HG02840 (cell line): ENCODE results near the gene PEX6.

ENCODE experiments used
- ATAC-seq: cut with Tn5 transposase; IDR thresholded peaks from one replicate; pipeline ENCODE4 v1.9.1; 2021; ENCODE audit warnings: mild to moderate bottlenecking, moderate library complexity, moderate number of reproducible peaks; ENCODE audit not compliant: unreplicated experiment, low FRiP score

PEX6 gene

DNA sequence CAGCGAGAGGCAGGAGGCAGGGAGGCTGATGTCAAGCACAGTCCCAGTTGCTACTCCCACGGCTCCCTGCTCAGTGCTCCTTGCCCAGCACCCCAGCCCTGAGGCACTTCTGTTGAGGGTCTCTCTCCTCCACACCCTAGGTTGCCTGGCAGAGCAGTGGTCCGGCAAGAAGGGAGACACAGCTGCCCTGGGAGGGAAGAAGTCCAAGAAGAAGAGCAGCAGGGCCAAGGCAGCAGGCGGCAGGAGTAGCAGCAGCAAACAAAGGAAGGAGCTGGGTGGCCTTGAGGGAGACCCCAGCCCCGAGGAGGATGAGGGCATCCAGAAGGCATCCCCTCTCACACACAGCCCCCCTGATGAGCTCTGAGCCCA is 40.6 kb downstream of the PEX6 start:
- ATAC-seq = no peak

DNA sequence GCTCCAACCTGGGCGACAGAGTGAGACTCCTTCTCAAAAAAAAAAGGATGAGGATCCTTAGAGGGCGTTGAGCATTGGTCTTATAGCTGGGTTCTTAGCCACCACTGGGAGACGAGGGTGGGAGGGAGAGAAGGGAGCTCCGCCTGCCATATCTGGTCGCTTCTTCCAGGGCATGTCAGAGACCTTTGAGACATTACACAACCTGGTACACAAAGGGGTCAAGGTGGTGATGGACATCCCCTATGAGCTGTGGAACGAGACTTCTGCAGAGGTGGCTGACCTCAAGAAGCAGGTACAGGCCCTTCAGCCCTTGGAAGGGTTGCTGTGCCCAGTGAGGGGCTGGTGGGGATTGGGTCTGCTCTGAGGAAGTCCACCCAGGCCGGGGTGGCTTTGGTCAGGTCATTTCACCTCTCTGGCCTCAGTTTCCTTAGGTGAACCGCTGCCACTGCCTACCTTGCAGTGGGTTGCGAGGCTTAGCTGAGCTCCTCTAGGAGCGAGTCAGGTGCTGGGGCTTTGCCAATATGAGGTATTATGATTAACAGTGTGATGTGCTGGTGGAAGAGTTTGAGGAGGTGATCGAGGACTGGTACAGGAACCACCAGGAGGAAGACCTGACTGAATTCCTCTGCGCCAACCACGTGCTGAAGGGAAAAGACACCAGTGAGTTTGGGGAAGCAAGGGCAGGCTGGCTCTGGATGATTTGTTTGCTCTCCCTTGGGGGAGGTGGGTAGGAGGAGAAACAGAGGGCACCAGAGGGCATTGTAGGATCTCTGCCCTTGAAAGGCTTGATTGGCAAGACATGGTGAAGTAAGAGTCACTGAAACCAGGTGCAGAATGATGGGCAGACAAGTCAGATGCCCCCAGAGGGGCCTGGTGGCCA is 41.2 kb downstream of the PEX6 start:
- ATAC-seq = no peak

- no peak for ATAC-seq
Observed at GRCh38 chr6:42936398-42936797, 42.6 kb downstream of the PEX6 start.

- no peak for ATAC-seq
Observed at GRCh38 chr6:42935322-42935721, 43.7 kb downstream of the PEX6 start.

DNA sequence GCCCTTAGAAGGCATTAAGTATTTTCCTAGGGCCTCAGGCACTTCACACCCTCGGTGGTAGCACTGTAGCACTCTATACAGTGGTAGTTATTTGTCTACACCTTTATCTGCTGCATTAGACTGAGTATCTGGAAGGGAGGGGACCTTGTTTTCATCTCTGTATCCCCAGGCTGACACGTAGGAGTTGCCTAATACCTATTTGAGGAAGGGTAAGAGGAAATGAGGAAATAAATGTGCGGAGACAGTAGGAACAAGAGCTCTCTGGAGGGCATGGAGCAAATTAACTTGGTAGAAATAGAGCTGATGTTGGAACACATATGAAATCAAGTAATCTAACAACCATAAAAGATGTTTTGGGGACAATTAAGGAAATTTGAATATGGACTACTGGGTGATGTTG is 45.8 kb downstream of the PEX6 start:
- no peak for ATAC-seq

DNA sequence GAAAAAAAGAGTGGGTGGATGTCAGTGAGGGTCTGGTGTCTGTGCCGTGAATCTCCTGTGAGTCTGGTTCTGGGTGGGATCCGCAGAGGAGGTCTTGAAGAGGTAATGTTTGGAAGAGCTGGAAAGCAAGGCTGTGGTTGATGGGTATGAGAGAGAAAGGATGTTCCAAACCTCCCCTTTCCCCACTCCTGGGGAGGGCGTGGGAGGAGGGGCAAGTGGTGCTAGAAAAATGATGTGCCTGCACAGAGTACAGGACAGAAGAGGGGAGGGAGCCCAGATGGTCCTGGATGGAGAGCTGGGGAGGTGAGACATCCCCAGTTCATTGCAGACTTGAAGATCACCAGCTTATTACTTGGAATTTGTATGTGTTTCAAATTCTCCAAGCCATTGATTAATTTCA is 46.6 kb downstream of the PEX6 start:
- ATAC-seq = no peak

DNA sequence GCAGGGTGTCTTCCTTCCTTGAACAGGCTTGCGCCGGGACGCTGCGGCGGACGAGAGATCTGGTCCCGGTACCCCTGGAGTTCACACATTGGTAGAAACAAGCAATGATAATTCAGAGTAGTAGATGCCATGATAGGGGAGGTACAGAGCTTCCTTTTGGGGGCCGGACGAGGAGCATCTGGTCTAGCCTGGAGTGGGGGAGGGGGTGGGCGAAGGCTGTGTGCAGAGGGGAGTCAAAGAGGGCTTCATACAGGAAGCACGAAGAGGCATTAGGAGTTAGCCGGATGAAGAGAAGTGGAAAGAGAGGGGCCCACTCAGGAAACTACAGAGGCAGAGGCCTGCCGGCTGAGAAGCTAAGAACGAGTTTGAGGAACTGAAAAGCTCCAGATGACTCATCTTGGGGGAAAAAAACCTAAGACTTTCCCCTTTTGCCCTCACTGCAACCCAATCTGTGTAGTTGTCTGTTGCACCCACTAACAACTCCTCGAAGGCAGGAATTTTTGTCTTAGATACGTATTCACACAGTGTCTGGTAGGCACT is 49.1 kb downstream of the PEX6 start:
- ATAC-seq = peak; percentile 47

DNA sequence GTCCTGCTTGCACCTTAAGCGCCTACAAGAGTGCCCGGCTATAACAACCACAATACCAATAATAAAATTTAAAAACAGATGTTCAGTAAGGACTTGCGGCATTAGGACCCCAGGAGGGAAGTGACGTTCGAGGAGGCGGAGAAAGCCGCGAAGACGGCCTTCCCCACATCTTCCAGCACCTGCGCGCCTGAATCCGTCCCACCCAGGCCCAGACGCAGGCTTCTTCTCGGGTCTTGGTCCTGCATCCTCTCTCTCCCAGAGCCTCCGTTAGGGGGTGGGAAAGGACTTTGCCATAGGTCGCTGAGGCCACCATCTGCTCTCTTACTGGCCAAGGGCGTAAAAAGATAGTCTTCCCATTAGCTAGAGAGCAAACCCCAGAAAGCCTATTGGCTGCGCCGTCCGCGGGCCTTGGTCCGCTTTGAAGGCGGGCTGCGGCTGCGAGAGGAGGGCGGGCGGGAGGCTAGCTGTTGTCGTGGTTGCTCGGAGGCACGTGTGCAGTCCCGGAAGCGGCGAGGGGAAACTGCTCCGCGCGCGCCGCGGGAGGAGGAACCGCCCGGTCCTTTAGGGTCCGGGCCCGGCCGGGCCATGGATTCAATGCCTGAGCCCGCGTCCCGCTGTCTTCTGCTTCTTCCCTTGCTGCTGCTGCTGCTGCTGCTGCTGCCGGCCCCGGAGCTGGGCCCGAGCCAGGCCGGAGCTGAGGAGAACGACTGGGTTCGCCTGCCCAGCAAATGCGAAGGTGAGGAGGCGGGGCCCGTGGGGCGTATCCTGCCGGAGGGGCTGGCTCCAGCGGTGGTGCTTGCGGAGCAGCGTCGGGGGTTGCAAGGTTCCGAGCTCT is 49.8 kb downstream of the PEX6 start, which contains the start of gene CNPY3:
CNPY3 (plus strand) TSS at position 495 of the 835 bp plus-strand sequence; CDS start at position 586, 91 bp downstream.
- ATAC-seq = peak; percentile 74

DNA sequence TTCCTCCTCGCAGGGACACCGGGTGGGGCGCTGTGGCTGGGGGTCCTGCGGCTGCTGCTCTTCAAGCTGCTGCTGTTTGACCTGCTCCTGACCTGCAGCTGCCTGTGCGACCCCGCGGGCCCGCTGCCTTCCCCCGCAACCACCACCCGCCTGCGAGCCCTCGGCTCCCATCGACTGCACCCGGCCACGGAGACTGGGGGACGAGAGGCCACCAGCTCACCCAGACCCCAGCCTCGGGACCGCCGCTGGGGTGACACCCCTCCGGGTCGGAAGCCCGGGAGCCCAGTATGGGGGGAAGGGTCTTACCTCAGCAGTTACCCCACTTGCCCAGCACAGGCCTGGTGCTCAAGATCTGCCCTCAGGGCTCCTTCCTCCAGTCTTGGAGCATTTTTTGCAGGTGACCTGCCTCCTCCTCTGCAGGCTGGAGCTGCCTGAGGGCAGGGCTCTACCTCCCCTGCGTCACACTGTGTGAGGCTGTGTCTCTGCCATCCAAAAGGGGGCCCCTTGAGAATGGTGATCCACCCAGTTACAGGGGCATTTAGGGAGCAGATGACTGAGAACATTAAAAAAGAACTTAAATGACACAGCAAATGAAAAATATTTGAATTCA is 53.6 kb downstream of the PEX6 start:
- no peak for ATAC-seq

GRCh38 chr6:42923666-42924065 is 55.3 kb downstream of the PEX6 start:
- ATAC-seq = no peak

DNA sequence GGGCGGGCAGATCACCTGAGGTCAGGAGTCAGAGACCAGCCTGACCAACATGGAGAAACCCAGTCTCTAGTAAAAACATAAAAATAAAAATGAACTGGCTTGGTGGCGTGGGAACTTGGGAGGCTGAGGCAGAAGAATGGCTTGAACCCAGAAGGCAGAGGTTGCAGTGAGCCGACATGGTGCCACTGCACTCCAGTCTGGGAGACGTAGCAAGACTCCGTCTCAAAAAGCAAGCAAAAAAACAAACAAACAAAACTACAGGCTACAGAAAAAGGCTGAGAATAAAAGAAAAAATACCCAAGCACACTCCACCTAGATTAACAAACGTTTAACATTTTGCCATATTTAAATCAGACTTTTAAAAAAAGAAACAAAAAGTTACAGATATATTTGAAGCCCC is 57.2 kb downstream of the PEX6 start:
- ATAC-seq = no peak

GRCh38 chr6:42916288-42916687 is 62.7 kb downstream of the PEX6 start:
- ATAC-seq = no peak

GRCh38 chr6:42915732-42916131 is 63.2 kb downstream of the PEX6 start, which contains the start of gene PTCRA:
PTCRA (plus strand) TSS chr6:42916053; CDS start chr6:42916070, 17 bp downstream.
- no peak for ATAC-seq

DNA sequence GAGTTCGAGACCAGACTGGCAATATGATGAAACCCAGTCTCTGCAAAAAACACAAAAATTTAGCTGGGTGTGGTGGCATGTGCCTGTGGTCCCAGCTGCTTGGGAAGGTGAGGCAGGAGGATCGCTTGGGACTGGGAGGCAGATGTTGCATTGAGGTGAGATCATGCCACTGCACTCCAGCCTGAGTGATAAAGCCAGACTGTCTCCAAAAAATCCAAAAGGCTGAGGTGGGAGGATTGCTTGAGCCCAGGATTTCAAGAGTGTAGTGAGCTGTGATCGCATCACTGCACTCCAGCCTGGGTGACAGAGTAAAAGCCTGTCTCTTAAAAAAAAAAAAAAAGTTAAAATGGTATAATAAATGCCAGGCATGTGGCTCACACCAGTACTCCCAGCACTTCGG is 64.4 kb downstream of the PEX6 start:
- no peak for ATAC-seq
